ENCODE data around the gene NDFIP2.
"Not testable (repeated sequence)": the region's sequence is repeated elsewhere in the genome, so short reads cannot be mapped to it uniquely, and the experiment has no call there.

The NDFIP2 gene

GRCh38 chr13:79589603-79590393 is 108.8 kb downstream of the NDFIP2 start:
- no peak for DNase-seq

- DNase-seq = no peak
These were observed 109.4 kb downstream of the NDFIP2 start for GRCh38 chr13:79590394-79590676.

GRCh38 chr13:79591493-79591892 is 110.5 kb downstream of the NDFIP2 start:
- no peak for DNase-seq

DNA sequence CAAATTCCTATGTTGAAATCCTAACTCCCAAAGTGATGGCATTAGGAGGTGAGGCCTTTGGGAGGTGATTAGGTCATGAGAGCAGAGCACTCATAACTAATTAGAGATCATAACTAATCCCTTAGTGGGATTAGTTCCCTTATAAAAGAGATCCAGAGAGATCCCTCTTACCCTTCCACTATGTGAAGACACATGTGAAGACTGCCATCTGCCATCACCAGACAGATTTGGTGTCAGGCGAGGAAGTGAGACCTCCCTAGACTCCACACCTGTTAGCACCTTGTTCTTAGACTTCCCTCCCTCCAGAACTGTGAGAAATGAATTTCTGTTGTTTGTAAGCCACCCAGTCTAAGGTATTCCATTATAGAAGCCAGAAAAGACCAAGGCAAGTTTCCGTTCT is 112.2 kb downstream of the NDFIP2 start:
- no peak for DNase-seq

DNA sequence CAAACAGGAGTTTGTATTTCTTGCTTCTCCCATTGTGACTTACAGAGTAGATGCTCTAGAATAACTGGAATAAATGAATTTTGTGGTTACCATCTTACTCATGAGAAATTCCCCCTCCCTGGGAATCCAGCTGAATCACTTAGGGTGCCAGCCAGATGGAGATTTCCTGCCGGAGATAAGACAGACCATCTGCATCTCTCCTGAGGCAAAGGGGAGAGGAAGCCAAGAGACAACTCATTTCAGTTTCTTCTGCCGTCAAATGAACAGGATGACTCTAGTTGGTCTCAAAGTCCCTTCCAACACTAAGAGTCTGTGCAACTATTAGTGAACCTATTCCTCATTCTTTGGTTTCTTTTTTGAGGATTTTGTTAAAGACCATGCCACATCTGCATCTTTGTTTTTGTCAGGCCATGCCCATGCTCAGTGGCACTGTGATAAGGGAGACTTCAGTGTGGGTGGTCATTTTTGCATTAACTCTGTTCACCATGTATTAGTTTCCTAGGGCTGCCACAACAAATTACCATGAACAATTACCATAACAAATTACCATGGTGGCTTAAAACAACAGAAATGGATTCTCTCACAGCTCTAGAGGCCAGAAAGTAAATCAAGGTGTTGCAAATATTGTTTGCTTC is 112.8 kb downstream of the NDFIP2 start:
- no peak for DNase-seq

DNA sequence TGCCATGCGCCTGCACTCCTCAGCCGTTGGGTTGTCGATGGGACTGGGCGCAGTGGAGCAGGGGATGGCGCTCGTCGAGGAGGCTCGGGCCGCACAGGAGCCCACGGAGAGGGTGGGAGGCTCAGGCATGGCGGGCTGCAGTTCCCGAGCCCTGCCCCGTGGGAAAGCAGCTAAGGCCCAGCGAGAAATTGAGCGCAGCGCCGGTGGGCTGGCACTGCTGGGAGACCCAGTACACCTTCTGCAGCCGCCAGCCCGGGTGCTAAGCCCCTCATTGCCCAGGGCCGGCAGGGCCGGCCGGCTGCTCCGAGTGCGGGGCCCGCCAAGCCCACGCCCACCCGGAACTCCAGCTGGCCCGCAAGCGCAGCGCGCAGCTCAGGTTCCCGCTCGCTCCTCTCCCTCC is 119.2 kb downstream of the NDFIP2 start:
- not testable (repeated sequence) for DNase-seq

DNA sequence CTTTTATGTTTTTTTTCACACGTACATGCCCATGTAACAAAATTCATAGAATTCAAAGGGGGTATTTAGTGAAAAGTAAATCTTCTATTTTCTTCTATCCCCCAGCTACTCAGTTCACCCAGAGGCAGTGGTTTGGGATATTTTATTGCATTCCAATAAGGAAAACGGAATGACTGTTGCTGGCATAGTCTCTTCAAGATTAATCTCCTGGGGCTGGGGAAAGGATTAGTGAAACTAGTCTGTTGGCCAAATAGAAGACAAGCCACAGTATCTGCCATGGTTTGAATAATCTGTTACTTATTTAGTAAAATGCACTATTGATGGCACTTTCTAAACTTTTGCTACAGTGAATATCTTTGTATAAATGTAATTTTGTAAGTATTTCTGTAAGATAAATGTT is 122.0 kb downstream of the NDFIP2 start:
- DNase-seq = no peak

DNA sequence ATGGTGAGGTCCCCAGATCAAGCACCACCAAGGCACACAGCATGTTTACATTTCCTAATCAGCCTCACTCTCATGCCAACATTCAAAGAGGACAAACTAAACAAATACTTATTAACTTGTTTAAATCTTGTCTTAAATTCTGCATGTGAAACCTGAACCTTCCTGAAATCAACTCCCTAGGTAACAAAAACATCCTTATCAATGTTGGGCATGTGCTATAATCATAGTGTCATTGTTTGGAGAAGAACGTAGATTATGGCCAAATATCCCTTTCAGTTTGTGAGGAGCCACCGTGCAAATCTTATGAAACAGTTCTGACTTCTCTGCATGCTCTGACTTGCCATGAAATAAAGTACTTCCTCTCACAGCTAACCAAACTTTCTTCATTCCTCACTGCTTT is 123.8 kb downstream of the NDFIP2 start:
- DNase-seq = no peak
